Sigmoid colon (tissue), 4 donors: ENCODE measurements around the gene KCNIP4.

Source experiments
- POLR2A ChIP-seq, 2 donors: fragments of 450-650 bp; IDR thresholded peaks; one replicate each; pipeline ENCODE4 v1.6.1; 2016; ENCODE audit warnings: antibody characterized with exemption in 2 of 2, mild to moderate bottlenecking in 2 of 2, moderate library complexity in 2 of 2
- POLR2AphosphoS5 ChIP-seq, 4 donors: sonication (generic); formaldehyde crosslinking; IDR thresholded peaks; one replicate each; pipeline ENCODE4 v1.6.1; 2017; ENCODE audit warnings: antibody characterized with exemption in 4 of 4
- TF ChIP-seq, protein P1 (sequence below), 4 experiments: fragments of 450-650 bp in 3 of 4; fragments of 200-600 bp in 1 of 4; IDR thresholded peaks; one replicate each; pipeline ENCODE4 v1.5.1; 2016 to 2019; ENCODE audit warnings: antibody characterized with exemption in 4 of 4, mild to moderate bottlenecking in 3 of 4, moderate library complexity in 2 of 4

DNA sequence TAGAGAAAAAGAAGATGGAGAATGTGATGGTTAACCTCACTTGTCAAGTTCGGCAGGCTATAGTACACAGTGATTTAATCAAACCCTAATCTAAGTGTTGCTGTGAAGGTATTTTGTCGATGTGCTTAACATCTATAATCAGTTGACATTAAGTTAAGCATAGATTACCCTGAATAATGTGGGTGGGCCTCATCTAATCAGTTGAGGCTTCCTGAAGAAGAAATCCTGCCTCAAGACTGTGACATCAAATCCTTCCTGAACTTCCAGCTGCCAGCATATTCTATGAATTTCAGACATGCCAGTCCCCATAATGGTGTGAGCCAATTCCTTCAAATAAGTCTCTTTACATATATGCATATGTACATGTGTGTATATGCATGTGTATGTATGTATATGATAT, 1066.9 kb downstream of the KCNIP4 start:
- TF ChIP-seq POLR2AphosphoS5 (IDR thresholded peaks at IDR 0.05) (no peak), POLR2A (IDR thresholded peaks at IDR 0.05) (no peak)
- TF ChIP-seq, protein P1, sequence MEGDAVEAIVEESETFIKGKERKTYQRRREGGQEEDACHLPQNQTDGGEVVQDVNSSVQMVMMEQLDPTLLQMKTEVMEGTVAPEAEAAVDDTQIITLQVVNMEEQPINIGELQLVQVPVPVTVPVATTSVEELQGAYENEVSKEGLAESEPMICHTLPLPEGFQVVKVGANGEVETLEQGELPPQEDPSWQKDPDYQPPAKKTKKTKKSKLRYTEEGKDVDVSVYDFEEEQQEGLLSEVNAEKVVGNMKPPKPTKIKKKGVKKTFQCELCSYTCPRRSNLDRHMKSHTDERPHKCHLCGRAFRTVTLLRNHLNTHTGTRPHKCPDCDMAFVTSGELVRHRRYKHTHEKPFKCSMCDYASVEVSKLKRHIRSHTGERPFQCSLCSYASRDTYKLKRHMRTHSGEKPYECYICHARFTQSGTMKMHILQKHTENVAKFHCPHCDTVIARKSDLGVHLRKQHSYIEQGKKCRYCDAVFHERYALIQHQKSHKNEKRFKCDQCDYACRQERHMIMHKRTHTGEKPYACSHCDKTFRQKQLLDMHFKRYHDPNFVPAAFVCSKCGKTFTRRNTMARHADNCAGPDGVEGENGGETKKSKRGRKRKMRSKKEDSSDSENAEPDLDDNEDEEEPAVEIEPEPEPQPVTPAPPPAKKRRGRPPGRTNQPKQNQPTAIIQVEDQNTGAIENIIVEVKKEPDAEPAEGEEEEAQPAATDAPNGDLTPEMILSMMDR (IDR thresholded peaks at IDR 0.05), result no peak
